ENCODE results near the gene DHRS7C.

Gene DHRS7C

DNA sequence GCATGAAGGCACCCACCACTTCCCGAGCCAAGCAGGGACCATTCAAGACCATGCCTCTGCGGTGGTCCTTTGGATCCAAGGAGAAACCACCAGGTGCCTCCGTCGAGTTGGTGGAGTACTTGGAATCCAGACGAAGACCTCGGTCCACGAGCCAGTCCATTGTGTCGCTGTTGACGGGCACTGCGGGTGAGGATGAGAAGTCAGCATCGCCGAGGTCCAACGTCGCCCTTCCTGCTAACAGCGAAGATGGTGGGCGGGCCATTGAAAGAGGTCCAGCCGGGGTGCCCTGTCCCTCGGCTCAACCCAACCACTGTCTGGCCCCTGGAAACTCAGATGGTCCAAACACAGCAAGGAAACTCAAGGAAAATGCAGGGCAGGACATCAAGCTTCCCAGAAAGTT, 63.4 kb downstream of the DHRS7C start:
- no peak for ATAC-seq
- TF ChIP-seq TCF4 (CRISPR knock-in tag; IDR thresholded peaks at IDR 0.05; ENCODE audit: borderline replicate concordance), result no peak
- TF ChIP-seq, protein P1, sequence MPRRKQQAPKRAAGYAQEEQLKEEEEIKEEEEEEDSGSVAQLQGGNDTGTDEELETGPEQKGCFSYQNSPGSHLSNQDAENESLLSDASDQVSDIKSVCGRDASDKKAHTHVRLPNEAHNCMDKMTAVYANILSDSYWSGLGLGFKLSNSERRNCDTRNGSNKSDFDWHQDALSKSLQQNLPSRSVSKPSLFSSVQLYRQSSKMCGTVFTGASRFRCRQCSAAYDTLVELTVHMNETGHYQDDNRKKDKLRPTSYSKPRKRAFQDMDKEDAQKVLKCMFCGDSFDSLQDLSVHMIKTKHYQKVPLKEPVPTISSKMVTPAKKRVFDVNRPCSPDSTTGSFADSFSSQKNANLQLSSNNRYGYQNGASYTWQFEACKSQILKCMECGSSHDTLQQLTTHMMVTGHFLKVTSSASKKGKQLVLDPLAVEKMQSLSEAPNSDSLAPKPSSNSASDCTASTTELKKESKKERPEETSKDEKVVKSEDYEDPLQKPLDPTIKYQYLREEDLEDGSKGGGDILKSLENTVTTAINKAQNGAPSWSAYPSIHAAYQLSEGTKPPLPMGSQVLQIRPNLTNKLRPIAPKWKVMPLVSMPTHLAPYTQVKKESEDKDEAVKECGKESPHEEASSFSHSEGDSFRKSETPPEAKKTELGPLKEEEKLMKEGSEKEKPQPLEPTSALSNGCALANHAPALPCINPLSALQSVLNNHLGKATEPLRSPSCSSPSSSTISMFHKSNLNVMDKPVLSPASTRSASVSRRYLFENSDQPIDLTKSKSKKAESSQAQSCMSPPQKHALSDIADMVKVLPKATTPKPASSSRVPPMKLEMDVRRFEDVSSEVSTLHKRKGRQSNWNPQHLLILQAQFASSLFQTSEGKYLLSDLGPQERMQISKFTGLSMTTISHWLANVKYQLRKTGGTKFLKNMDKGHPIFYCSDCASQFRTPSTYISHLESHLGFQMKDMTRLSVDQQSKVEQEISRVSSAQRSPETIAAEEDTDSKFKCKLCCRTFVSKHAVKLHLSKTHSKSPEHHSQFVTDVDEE (CRISPR knock-in tag; IDR thresholded peaks at IDR 0.05), result no peak
- no peak for TF ChIP-seq ZC3H10 (CRISPR knock-in tag; IDR thresholded peaks at IDR 0.05)
- TF ChIP-seq CSDC2 (CRISPR knock-in tag; IDR thresholded peaks at IDR 0.05), result no peak
- no peak for TF ChIP-seq ARNTL (CRISPR knock-in tag; IDR thresholded peaks at IDR 0.05; ENCODE audit: borderline replicate concordance, low read depth)
- TF ChIP-seq, protein P2, sequence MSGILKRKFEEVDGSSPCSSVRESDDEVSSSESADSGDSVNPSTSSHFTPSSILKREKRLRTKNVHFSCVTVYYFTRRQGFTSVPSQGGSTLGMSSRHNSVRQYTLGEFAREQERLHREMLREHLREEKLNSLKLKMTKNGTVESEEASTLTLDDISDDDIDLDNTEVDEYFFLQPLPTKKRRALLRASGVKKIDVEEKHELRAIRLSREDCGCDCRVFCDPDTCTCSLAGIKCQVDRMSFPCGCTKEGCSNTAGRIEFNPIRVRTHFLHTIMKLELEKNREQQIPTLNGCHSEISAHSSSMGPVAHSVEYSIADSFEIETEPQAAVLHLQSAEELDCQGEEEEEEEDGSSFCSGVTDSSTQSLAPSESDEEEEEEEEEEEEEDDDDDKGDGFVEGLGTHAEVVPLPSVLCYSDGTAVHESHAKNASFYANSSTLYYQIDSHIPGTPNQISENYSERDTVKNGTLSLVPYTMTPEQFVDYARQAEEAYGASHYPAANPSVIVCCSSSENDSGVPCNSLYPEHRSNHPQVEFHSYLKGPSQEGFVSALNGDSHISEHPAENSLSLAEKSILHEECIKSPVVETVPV (CRISPR knock-in tag; IDR thresholded peaks at IDR 0.05), result no peak
- no peak for TF ChIP-seq ZNF70 (CRISPR knock-in tag; IDR thresholded peaks at IDR 0.05)
- TF ChIP-seq ZFP3 (CRISPR knock-in tag; IDR thresholded peaks at IDR 0.05), result no peak
- TF ChIP-seq, protein P3, sequence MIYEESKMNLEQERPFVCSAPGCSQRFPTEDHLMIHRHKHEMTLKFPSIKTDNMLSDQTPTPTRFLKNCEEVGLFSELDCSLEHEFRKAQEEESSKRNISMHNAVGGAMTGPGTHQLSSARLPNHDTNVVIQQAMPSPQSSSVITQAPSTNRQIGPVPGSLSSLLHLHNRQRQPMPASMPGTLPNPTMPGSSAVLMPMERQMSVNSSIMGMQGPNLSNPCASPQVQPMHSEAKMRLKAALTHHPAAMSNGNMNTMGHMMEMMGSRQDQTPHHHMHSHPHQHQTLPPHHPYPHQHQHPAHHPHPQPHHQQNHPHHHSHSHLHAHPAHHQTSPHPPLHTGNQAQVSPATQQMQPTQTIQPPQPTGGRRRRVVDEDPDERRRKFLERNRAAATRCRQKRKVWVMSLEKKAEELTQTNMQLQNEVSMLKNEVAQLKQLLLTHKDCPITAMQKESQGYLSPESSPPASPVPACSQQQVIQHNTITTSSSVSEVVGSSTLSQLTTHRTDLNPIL (CRISPR knock-in tag; IDR thresholded peaks at IDR 0.05; ENCODE audit: low read depth), result no peak
- TF ChIP-seq ZNF8 (CRISPR knock-in tag; IDR thresholded peaks at IDR 0.05), result no peak
- TF ChIP-seq, protein P4, sequence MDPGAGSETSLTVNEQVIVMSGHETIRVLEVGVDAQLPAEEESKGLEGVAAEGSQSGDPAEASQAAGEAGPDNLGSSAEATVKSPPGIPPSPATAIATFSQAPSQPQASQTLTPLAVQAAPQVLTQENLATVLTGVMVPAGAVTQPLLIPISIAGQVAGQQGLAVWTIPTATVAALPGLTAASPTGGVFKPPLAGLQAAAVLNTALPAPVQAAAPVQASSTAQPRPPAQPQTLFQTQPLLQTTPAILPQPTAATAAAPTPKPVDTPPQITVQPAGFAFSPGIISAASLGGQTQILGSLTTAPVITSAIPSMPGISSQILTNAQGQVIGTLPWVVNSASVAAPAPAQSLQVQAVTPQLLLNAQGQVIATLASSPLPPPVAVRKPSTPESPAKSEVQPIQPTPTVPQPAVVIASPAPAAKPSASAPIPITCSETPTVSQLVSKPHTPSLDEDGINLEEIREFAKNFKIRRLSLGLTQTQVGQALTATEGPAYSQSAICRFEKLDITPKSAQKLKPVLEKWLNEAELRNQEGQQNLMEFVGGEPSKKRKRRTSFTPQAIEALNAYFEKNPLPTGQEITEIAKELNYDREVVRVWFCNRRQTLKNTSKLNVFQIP (CRISPR knock-in tag; IDR thresholded peaks at IDR 0.05; ENCODE audit: borderline replicate concordance, low read depth), result no peak
- TF ChIP-seq ISL1 (CRISPR knock-in tag; IDR thresholded peaks at IDR 0.05), result no peak
- no peak for TF ChIP-seq RARB (CRISPR knock-in tag; IDR thresholded peaks at IDR 0.05)
- no peak for TF ChIP-seq OSR1 (CRISPR knock-in tag; IDR thresholded peaks at IDR 0.05)
- TF ChIP-seq, protein P5, sequence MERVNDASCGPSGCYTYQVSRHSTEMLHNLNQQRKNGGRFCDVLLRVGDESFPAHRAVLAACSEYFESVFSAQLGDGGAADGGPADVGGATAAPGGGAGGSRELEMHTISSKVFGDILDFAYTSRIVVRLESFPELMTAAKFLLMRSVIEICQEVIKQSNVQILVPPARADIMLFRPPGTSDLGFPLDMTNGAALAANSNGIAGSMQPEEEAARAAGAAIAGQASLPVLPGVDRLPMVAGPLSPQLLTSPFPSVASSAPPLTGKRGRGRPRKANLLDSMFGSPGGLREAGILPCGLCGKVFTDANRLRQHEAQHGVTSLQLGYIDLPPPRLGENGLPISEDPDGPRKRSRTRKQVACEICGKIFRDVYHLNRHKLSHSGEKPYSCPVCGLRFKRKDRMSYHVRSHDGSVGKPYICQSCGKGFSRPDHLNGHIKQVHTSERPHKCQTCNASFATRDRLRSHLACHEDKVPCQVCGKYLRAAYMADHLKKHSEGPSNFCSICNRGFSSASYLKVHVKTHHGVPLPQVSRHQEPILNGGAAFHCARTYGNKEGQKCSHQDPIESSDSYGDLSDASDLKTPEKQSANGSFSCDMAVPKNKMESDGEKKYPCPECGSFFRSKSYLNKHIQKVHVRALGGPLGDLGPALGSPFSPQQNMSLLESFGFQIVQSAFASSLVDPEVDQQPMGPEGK (CRISPR knock-in tag; IDR thresholded peaks at IDR 0.05; ENCODE audit: borderline replicate concordance), result no peak
- no peak for TF ChIP-seq SNAI2 (CRISPR knock-in tag; IDR thresholded peaks at IDR 0.05)

DNA sequence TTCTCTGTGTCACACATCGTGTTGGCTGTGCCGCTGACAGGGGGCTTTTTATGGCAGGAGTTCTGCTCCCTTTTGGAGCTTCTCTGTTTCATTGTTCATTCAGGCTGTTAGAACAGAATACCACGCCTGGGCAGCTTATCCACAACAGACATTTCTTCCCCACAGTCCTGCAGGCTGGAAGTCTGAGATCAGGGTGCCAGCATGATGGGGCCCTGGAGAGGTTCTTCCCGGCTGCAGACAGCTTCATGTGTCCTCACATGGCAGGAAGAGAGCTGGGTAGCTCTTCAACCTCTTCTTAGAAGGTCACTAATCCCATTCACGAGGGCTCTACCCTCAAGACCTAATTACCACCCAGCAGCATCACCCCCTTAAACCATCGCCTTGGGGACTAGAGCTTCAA, 65.1 kb downstream of the DHRS7C start:
- TF ChIP-seq ARNTL (CRISPR knock-in tag; IDR thresholded peaks at IDR 0.05; ENCODE audit: borderline replicate concordance, low read depth) (no peak), TOX (CRISPR knock-in tag; IDR thresholded peaks at IDR 0.05; ENCODE audit: borderline replicate concordance) (no peak), ZFP3 (CRISPR knock-in tag; IDR thresholded peaks at IDR 0.05) (no peak)
- TF ChIP-seq, protein P5 (CRISPR knock-in tag; IDR thresholded peaks at IDR 0.05; ENCODE audit: borderline replicate concordance), result no peak
- no peak for ATAC-seq

DNA sequence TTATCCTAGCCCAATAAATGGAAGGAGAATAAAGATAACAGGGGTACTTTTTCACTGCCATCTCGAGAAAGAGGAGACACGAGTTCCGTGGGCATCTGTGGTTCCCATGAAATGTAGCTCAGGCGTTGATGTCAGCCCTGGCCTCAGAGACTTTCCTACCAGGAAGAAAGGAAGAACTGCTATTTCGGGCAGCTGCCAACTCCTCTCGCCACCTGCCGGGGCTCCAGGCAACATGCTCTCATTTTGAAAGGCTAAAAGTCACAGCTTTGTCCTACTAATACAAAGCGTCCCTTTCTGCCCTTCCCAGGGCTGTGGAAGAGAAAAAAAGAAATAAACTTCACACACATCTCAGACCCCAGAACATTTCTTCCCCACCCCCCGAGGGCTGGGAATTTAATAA, 65.8 kb downstream of the DHRS7C start:
- no peak for ATAC-seq
- TF ChIP-seq, protein P1 (CRISPR knock-in tag; IDR thresholded peaks at IDR 0.05), result no peak
- TF ChIP-seq PPARA (CRISPR knock-in tag; IDR thresholded peaks at IDR 0.05; ENCODE audit: borderline replicate concordance) (no peak), ZNF8 (CRISPR knock-in tag; IDR thresholded peaks at IDR 0.05) (no peak), CSDC2 (CRISPR knock-in tag; IDR thresholded peaks at IDR 0.05) (no peak), ESRRG (CRISPR knock-in tag; IDR thresholded peaks at IDR 0.05) (no peak), RARB (CRISPR knock-in tag; IDR thresholded peaks at IDR 0.05) (no peak)
- TF ChIP-seq, protein P4 (CRISPR knock-in tag; IDR thresholded peaks at IDR 0.05; ENCODE audit: borderline replicate concordance, low read depth), result no peak
- TF ChIP-seq, protein P2 (CRISPR knock-in tag; IDR thresholded peaks at IDR 0.05), result no peak

Data from SK-N-SH treated with all-trans-retinoic acid at 6 μM for 48 hours (cell line).